Measurements from ENCODE around the gene IRF7. TPM values are rescaled to one million over a fixed set of nuclear protein-coding genes. Genes with fewer than 3 reads are reported as not detected.

Gene IRF7
- total and polyA plus RNA-seq, 4 donors: 15.7 to 62.4 (median 37.0) TPM

DNA sequence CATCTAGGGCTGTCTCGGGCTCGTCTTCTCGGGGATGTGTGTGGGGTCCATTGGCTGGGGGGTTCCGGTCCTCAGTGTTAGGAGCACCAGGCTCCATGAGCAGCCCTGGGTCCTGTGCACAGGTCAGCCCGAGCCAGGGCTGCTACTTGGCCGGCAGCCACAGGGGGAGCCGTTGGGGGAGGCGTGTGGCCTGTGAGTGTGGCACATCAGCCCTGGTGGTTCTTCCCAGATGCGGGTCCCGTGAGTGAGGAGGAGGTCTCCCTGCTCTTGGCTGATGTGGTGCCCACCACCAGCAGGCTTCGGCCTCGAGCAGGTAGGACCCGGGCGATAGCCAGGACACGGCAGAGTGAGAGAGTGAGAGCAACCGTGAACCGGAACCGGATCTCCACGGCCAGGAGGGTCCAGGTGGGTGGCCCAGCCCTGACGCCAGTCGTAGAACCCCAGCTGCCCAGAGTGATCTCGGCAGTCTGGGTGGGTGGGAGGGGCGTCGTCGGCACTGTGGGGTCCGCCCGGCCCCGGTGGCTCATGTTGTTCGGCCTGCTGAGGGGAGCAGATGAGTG lies 18.5 kb downstream of the IRF7 start:
- no peaks in the 10 kb centered on the region for H3K9me3 ChIP-seq (ENCODE audit: control insufficient read depth in 4 of 4, low read length in 3 of 4)
- H3K27ac ChIP-seq (ENCODE audit: low read depth in 1 of 2, low read length in 2 of 2): no peak overlapping the region
- H3K9ac ChIP-seq (ENCODE audit: low read depth in 1 of 2, low read length in 2 of 2): no peak overlapping the region
- peaks cover 29 to 82% (median 53%) of the 10 kb centered on the region in 4 donors for H3K36me3 ChIP-seq (ENCODE audit: control insufficient read depth in 4 of 4, insufficient read depth in 3 of 4, low read depth in 1 of 4, low read length in 3 of 4)
- TF ChIP-seq YY1 (IDR thresholded peaks at IDR 0.05) (no peak), CTCF (IDR thresholded peaks at IDR 0.05; ENCODE audit: low read depth, low read length, missing input control) (no peak), HNF4A (conservative IDR thresholded peaks at IDR 0.05) (no peak), GABPA (IDR thresholded peaks at IDR 0.05 in 1 of 2, conservative IDR thresholded peaks at IDR 0.05 in 1 of 2) (no peak), RAD21 (IDR thresholded peaks at IDR 0.05) (no peak), NR2F2 (IDR thresholded peaks at IDR 0.05) (no peak), EGR1 (IDR thresholded peaks at IDR 0.05; ENCODE audit: low read depth in 2 of 2) (no peak), MAX (IDR thresholded peaks at IDR 0.05) (no peak), FOXA2 (IDR thresholded peaks at IDR 0.05) (no peak), RXRA (IDR thresholded peaks at IDR 0.05) (no peak), JUND (IDR thresholded peaks at IDR 0.05) (no peak)
- TF ChIP-seq, protein P1, sequence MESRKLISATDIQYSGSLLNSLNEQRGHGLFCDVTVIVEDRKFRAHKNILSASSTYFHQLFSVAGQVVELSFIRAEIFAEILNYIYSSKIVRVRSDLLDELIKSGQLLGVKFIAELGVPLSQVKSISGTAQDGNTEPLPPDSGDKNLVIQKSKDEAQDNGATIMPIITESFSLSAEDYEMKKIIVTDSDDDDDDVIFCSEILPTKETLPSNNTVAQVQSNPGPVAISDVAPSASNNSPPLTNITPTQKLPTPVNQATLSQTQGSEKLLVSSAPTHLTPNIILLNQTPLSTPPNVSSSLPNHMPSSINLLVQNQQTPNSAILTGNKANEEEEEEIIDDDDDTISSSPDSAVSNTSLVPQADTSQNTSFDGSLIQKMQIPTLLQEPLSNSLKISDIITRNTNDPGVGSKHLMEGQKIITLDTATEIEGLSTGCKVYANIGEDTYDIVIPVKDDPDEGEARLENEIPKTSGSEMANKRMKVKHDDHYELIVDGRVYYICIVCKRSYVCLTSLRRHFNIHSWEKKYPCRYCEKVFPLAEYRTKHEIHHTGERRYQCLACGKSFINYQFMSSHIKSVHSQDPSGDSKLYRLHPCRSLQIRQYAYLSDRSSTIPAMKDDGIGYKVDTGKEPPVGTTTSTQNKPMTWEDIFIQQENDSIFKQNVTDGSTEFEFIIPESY (IDR thresholded peaks at IDR 0.05): no peak
- peaks cover 0 to 2% (median 0%) of the 10 kb centered on the region in 4 donors for H3K4me1 ChIP-seq (ENCODE audit: control insufficient read depth in 4 of 4, insufficient read depth in 4 of 4, low read length in 3 of 4)
- 93% methylated on average over 29 of the region's 29 CpGs for WGBS
- no peak overlapping the region for H3K4me3 ChIP-seq (ENCODE audit: low read depth in 1 of 3, low read length in 3 of 3)
- no peak for DNase-seq (ENCODE audit: low spot score)
- H3K27me3 ChIP-seq (ENCODE audit: control insufficient read depth in 4 of 4, insufficient read depth in 4 of 4, low read length in 3 of 4): no peaks in the 10 kb centered on the region

DNA sequence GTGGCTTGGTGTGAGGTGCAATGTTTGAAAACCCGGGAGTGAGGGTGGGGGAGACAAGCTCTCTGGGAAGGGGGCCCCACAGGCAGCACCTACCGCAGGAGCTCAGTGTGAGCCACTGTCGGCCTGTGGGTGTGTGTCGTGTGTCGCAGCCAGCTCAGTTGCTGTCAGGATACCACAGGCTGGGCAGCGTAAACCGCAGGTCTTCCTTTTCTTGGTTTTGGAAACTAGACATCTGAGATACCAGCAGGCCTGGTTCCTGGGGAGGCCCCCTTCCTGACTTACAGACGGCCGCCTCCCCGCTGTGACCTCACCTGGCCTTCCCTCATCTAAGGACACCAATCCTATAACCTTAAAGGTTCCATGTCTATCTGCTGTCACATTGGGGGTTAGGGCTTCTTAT lies 19.4 kb downstream of the IRF7 start:
- Histone ChIP-seq H3K9me3 (ENCODE audit: control insufficient read depth in 4 of 4, low read length in 3 of 4) (no peaks in the 10 kb centered on the region), H3K27me3 (ENCODE audit: control insufficient read depth in 4 of 4, insufficient read depth in 4 of 4, low read length in 3 of 4) (no peaks in the 10 kb centered on the region), H3K27ac (ENCODE audit: low read depth in 1 of 2, low read length in 2 of 2) (no peak overlapping the region), H3K36me3 (ENCODE audit: control insufficient read depth in 4 of 4, insufficient read depth in 3 of 4, low read depth in 1 of 4, low read length in 3 of 4) (peaks cover 27 to 79% (median 49%) of the 10 kb centered on the region in 4 donors), H3K9ac (ENCODE audit: low read depth in 1 of 2, low read length in 2 of 2) (no peak overlapping the region), H3K4me3 (ENCODE audit: low read depth in 1 of 3, low read length in 3 of 3) (no peak overlapping the region), H3K4me1 (ENCODE audit: control insufficient read depth in 4 of 4, insufficient read depth in 4 of 4, low read length in 3 of 4) (no peaks in the 10 kb centered on the region)
- no peak for DNase-seq (ENCODE audit: low spot score)
- TF ChIP-seq FOXA2 (IDR thresholded peaks at IDR 0.05) (no peak), CTCF (IDR thresholded peaks at IDR 0.05; ENCODE audit: low read depth, low read length, missing input control) (no peak)
- 90% methylated on average over 10 of the region's 10 CpGs for WGBS

All from liver (tissue), 9 donors.